ENCODE data around the gene STX7.

Gene STX7

GRCh38 chr6:132506869-132507808 lies 5.8 kb downstream of the STX7 start:
- DNase-seq (ENCODE audit: low spot score) (no peak), FAIRE-seq (no peak)

- no peak for FAIRE-seq
- DNase-seq (ENCODE audit: low spot score), result no peak
These were observed 6.5 kb downstream of the STX7 start for GRCh38 chr6:132506461-132506860.

- FAIRE-seq (no peak), DNase-seq (ENCODE audit: low spot score) (no peak)
These were observed 7.8 kb downstream of the STX7 start for GRCh38 chr6:132505158-132505557.

GRCh38 chr6:132504757-132505156 lies 8.2 kb downstream of the STX7 start:
- DNase-seq (ENCODE audit: low spot score) (no peak), FAIRE-seq (no peak)

GRCh38 chr6:132499757-132500156 lies 13.2 kb downstream of the STX7 start:
- no peak for DNase-seq (ENCODE audit: low spot score)
- no peak for FAIRE-seq

GRCh38 chr6:132498638-132499037 lies 14.3 kb downstream of the STX7 start:
- DNase-seq (ENCODE audit: low spot score), result no peak

GRCh38 chr6:132496519-132497180 lies 16.3 kb downstream of the STX7 start:
- DNase-seq (ENCODE audit: low spot score) (no peak), FAIRE-seq (no peak)

More at GRCh38 chr6:132498638-132499037, 14.3 kb downstream of the STX7 start:
- no peak for FAIRE-seq

- FAIRE-seq, result no peak
- DNase-seq (ENCODE audit: low spot score), result no peak
These were observed 17.3 kb downstream of the STX7 start for GRCh38 chr6:132495604-132496079.

- FAIRE-seq (no peak), DNase-seq (ENCODE audit: low spot score) (no peak)
These were observed 18.0 kb downstream of the STX7 start for GRCh38 chr6:132494954-132495353.

GRCh38 chr6:132491881-132492280 lies 21.0 kb downstream of the STX7 start:
- FAIRE-seq, result no peak
- DNase-seq (ENCODE audit: low spot score), result no peak

- DNase-seq (ENCODE audit: low spot score) (no peak), FAIRE-seq (no peak)
These were observed 21.6 kb downstream of the STX7 start for GRCh38 chr6:132491303-132491702.

- DNase-seq (ENCODE audit: low spot score), result no peak
- no peak for FAIRE-seq
These were observed 22.3 kb downstream of the STX7 start for GRCh38 chr6:132490478-132491204.

- DNase-seq (ENCODE audit: low spot score) (no peak), FAIRE-seq (no peak)
These were observed 22.9 kb downstream of the STX7 start for GRCh38 chr6:132490024-132490423.

GRCh38 chr6:132489376-132489775 lies 23.5 kb downstream of the STX7 start:
- DNase-seq (ENCODE audit: low spot score), result no peak
- FAIRE-seq, result no peak

GRCh38 chr6:132487762-132488161 lies 25.2 kb downstream of the STX7 start:
- DNase-seq (ENCODE audit: low spot score), result no peak
- FAIRE-seq, result no peak

- no peak for FAIRE-seq
- no peak for DNase-seq (ENCODE audit: low spot score)
These were observed 28.3 kb downstream of the STX7 start for GRCh38 chr6:132484680-132485018.

- FAIRE-seq, result peak; percentile 78
- DNase-seq (ENCODE audit: low spot score), result peak; percentile 52
These were observed 28.9 kb downstream of the STX7 start for GRCh38 chr6:132483779-132484679.

GRCh38 chr6:132482581-132482980 lies 30.3 kb downstream of the STX7 start:
- FAIRE-seq (no peak), DNase-seq (ENCODE audit: low spot score) (no peak)

- no peak for DNase-seq (ENCODE audit: low spot score)
- no peak for FAIRE-seq
These were observed 31.7 kb downstream of the STX7 start for GRCh38 chr6:132481189-132481588.

- no peak for DNase-seq (ENCODE audit: low spot score)
- FAIRE-seq, result no peak
These were observed 33.8 kb downstream of the STX7 start for GRCh38 chr6:132479131-132479530.

- DNase-seq (ENCODE audit: low spot score), result no peak
- no peak for FAIRE-seq
These were observed 34.2 kb downstream of the STX7 start for GRCh38 chr6:132478674-132479073.
